SH-SY5Y (cell line): ENCODE measurements around the gene EGFL7.

Experiments used
- GATA2 ChIP-seq: IDR thresholded peaks from 2 replicates; pipeline ENCODE4 v1.6.1; 2011; ENCODE audit warnings: mild to moderate bottlenecking, low read depth, low read length
- GATA3 ChIP-seq: IDR thresholded peaks from 2 replicates; pipeline ENCODE4 v1.6.1; 2011; ENCODE audit warnings: low read depth, mild to moderate bottlenecking, low read length, moderate library complexity

Gene EGFL7

GRCh38 chr9:136719195-136719880 is 56.6 kb downstream of the EGFL7 start:
- TF ChIP-seq GATA3: no peak
- no peak for TF ChIP-seq GATA2

GRCh38 chr9:136720251-136720897 is 57.7 kb downstream of the EGFL7 start:
- no peak for TF ChIP-seq GATA3

- no peak for TF ChIP-seq GATA2
- TF ChIP-seq GATA3: no peak
Measured at GRCh38 chr9:136720898-136721338, 58.2 kb downstream of the EGFL7 start.

- TF ChIP-seq GATA3: no peak
- TF ChIP-seq GATA2: no peak
Measured at GRCh38 chr9:136721339-136722092, 58.8 kb downstream of the EGFL7 start.
